Epithelial cell of esophagus (primary cell): ENCODE data around the gene KCTD16.
A peak's percentile ranks its signal among the peaks of the same experiment; 100 is the strongest.

Source experiments
- DNase-seq: peaks from one replicate; pipeline ENCODE4 v3.0.0; 2010; ENCODE audit warnings: low read depth
- H3K4me3 ChIP-seq: 2 replicates; pipeline ENCODE4 v1.5.1; 2011; ENCODE audit warnings: mild to moderate bottlenecking, low read length, control low read depth
- CTCF ChIP-seq: IDR thresholded peaks from 2 replicates; pipeline ENCODE4 v1.5.1; 2011; ENCODE audit warnings: low read depth, mild to moderate bottlenecking, low read length, control low read depth, inconsistent platforms; ENCODE audit not compliant: insufficient read depth; ENCODE audit errors: missing control alignments

KCTD16 gene

DNA sequence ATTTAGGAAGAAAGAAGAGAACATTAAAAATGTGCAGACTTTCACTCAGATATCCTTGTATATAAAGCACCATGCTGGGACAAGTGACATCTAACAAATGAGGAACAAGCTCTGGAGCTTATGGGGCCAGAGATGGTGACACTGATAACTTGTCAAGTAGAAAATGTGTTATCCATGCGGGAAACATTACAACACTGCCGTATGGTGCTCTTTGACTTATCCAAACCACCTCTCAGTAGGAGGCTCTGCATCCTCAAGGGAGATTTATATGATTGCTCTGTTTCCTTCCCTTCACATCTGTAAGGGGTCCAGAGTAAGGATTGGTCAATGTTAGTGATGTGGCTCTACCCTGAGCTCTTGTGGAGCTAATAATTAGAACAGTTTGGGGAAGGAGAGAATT is 23.5 kb downstream of the KCTD16 start:
- no peak for DNase-seq
- H3K4me3 ChIP-seq: no peak overlapping the region
- TF ChIP-seq CTCF: no peak

- peak; percentile 41 for DNase-seq
- H3K4me3 ChIP-seq: no peak overlapping the region
- no peak for TF ChIP-seq CTCF
Measured at GRCh38 chr5:144195448-144195847, 24.8 kb downstream of the KCTD16 start.

DNA sequence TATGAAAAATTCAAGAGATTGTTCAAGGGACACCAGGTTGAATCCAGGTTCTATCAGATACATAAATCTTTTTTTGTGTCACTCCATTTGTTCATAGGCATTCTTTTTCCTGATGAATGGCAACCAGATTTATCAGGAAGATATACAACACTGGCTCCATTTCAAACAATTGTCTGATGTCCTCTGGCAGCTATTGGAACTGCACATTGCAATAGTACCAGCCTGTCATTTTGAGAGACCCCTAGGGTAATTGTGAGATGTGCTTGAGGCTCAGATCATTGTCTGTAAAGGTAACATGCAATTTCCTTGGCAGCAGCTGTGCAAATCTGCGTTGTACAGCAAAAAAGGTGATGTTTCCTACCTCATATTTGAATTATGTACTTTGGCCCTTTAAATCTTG is 25.9 kb downstream of the KCTD16 start:
- DNase-seq: no peak
- no peak overlapping the region for H3K4me3 ChIP-seq
- no peak for TF ChIP-seq CTCF

DNA sequence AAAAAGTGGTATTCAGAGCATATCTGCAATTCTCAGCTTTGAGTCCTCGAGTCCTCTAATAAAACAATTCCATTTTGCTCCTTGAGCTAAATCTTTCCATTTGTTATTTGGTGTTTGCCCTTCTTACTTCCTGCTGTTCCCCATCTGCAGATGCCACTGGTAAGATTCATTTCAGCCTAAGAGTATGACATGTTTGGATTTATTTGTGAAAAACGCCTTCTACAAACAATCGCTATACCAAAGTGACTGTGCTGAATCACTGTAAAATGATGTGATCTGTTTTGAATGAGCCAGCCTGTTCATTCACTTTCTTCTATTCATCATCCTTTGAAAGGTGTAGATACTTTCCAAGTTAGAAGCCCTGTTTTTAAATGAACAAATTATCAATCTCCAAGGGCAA is 27.7 kb downstream of the KCTD16 start:
- no peak overlapping the region for H3K4me3 ChIP-seq
- peak; percentile 76 for DNase-seq
- TF ChIP-seq CTCF: no peak

- DNase-seq: no peak
- H3K4me3 ChIP-seq: no peak overlapping the region
- no peak for TF ChIP-seq CTCF
Measured at GRCh38 chr5:144201588-144201987, 30.9 kb downstream of the KCTD16 start.

DNA sequence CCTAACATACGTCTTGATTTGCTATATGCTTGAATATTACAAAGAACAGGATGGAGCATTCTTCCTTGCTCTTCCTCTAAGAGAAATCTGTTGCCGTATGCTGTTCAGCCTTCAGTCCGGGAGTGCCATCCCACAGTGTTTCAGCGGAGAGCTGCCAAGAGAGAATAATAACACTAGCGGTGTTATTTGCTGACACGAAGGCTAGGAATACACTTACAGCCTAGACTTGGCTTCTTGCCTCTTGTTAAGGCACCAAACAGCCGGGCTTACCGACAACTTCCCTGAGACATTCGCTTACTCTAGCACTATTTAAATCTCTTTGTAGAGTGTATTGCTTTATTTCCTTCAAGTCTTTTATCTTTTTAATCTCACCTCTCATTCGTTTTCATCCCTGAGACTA is 31.4 kb downstream of the KCTD16 start:
- no peak for DNase-seq
- H3K4me3 ChIP-seq: no peak overlapping the region
- TF ChIP-seq CTCF: no peak

GRCh38 chr5:144202726-144203125 is 32.1 kb downstream of the KCTD16 start:
- no peak overlapping the region for H3K4me3 ChIP-seq
- DNase-seq: no peak
- TF ChIP-seq CTCF: no peak
